ENCODE results near the gene USP21. TPM values are rescaled to one million over a fixed set of nuclear protein-coding genes. Genes with fewer than 3 reads are reported as not detected.

The USP21 gene
- total and polyA plus RNA-seq, 2 of the 8 experiments (the other 6 are each of a cell fraction or from before 2014, with no cell fraction given): 23.9 to 36.3 TPM

GRCh38 chr1:161177936-161178244, 18.6 kb downstream of the USP21 start (continued):
- no peak for TF ChIP-seq CHD7 (IDR thresholded peaks at IDR 0.05; ENCODE audit: insufficient replicate concordance, low read length)
